Fibroblast of skin of scalp (primary cell): Measurements from ENCODE around the gene LTK.

Experiments
- DNase-seq: peaks from one replicate; pipeline ENCODE4 v3.0.0-alpha.2; 2013

The LTK gene

DNA sequence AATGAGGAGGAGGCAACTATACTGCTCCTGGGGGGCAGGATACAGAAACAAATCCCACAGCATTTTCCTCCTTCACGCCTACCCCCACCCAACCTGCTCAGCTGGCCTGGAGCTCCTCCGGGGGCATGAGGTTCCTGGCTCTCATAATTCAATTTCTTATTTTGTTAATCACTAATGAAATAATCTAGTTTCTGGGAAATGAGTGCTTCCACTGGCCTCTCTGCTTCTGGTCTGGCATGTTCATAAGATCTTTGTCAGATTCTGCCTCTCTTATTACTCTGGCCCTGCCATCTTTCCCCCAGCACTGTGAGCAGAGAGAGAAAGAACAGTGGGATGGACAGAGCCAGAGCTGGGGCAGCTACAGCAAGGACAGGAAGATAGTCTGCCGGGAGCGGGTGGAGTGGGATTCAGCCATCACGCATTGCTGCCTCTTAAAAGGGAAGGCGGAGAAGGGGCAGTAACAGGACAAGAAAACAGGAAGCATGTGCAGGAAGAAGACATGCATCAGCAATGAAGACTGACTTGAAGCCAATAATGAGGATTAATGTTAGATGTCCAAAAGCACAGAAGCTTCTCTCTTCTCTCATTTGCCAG, 16.8 kb upstream of the LTK start:
- no peak for DNase-seq

GRCh38 chr15:41523097-41523496, 9.5 kb upstream of the LTK start:
- no peak for DNase-seq

- DNase-seq: no peak
Observed at GRCh38 chr15:41521614-41522013, 8.0 kb upstream of the LTK start.

GRCh38 chr15:41520636-41521035, 7.0 kb upstream of the LTK start:
- DNase-seq: no peak

- DNase-seq: no peak
Observed at GRCh38 chr15:41517895-41518449, 4.3 kb upstream of the LTK start.

GRCh38 chr15:41512940-41513505, 604 bp downstream of the LTK start:
- peak; percentile 17 for DNase-seq

DNA sequence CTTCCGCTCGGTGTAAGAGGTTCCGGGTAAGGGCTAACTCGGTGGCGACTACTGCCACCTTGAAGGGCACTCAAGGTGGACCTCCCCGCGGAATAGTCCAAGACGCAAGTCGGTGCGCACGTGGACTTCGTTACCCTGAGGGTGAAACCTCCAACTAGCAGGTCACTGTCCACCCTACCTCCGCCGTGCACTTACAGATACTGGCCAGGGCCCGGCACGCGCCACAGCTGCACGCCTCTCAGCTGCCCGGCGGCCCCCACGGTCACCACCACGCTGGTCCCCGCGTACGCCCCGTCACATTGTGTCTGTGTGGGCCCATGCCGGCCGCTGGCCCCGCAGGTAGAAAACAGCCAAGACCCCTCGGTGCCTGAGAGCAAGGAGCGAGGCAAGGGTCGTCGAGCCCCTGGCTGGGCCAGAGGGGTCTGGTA, 1.1 kb downstream of the LTK start:
- DNase-seq: no peak

DNA sequence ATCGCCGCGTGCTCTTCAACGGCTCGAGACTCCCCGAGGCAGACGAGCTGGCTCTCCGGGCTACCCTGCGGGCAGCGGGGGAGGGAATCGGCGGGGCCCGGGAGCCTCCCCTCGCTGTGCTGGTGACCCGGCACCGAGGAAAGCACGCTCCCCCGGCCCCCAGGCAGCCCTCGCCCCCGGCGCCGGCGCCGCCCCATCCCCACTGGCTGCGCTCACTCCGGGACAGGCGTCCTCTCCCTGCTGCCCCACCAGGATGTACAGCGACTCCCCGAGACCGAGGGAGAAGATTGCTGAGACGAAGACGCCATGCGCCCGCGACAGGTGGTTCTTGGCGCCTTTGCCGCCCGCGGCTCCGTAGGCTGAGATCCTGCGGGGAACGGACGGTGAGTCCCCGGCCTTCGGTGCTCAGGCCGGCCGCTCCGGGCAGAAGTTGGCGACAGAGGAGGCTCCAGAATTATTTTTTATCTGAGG, 1.7 kb downstream of the LTK start:
- DNase-seq: no peak

DNA sequence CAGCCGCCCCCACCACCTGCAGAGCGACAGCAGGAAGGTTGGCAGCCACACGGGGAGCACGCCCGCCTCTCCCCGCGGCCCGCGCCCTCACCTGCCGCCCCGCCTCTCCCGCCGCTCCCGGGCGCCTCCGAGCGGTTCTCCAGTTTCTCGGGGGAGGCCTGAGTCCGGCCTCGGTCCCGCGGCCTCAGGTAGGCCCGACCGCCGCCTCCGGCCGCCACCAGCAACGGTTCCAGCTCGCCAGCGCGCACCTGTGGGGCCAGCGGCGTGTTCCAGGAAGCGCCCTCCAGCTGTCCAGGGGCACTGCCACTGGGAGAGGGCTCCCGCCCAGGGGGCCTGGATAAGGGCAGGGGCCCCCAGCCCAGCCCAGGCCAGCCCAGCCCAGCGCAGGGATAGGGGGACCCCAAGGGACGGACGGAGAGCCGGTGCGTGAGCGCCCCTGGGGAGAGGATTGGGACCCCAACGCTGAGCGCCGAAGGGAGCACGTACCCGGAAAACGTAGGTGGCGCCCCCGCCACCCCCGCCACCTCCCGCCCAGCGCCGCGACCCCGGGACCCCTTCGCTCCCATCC, 2.2 kb downstream of the LTK start:
- DNase-seq: no peak

DNA sequence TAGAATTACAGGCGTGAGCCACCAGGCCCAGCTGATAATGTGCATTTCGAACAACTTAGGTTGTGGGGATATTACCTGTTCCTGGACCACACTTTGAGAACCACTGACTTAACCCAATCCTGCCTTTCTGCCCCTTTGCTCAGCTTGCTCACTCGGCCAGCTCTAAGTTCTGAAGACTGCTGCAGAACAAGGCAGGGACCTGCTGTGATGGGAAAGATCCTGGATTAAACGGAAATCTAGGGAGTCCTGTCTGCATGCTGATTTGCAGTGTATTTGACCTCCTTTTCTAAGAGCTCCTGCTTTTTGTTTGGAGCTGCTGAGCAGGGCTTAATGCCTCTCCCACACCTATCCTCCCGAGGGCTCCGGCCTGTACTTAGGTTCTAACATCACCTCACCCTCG, 2.9 kb downstream of the LTK start:
- no peak for DNase-seq

DNA sequence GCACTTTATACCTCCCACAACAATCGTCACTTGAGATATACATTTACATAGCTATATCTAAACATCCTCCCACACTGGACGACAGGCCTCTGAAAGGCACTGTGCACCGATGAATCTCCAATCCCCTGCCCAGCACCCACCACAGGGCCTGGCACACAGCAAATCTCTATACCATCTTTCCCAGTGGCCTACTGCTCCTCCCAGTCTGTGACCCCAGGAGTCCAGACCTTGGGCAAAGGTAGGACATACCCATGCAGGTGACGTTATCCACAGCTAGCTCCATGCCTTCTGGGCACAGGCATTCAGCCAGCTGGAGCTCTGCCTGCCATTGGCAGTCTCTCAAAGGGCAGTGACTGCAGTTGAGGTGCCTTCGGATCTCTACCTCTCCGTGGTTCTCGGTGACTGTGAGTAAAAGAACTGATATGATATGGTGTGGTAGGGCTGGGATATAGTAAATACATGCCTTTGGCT, 5.8 kb downstream of the LTK start:
- DNase-seq: no peak

DNA sequence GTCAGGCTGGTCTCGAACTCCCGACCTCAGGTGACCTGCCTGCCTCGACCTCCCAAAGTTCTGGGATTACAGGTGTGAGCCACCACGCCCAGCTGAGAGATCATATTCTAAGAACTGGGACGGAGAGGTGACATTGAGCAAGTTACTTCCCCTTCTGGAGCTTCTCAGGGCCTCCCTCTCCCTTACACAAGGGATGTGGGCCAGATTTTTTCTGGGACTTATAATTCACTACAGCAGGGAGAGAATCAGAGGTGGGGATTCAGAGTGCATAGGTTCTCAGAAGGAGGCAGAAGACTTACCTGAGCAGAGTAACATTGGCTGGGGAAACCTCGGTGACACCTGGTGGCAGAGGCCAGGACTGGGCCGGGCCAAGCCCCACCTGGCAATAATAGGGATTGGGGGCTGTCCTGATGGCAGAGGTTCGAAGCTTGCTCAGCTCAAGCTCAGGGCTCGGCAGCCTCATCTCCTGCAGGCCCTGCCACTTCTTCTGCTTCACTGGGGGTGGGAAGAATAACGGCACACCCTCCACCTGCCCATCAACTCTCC, 6.8 kb downstream of the LTK start:
- DNase-seq: no peak

- DNase-seq: no peak
Observed at GRCh38 chr15:41505776-41506175, 7.9 kb downstream of the LTK start.

DNA sequence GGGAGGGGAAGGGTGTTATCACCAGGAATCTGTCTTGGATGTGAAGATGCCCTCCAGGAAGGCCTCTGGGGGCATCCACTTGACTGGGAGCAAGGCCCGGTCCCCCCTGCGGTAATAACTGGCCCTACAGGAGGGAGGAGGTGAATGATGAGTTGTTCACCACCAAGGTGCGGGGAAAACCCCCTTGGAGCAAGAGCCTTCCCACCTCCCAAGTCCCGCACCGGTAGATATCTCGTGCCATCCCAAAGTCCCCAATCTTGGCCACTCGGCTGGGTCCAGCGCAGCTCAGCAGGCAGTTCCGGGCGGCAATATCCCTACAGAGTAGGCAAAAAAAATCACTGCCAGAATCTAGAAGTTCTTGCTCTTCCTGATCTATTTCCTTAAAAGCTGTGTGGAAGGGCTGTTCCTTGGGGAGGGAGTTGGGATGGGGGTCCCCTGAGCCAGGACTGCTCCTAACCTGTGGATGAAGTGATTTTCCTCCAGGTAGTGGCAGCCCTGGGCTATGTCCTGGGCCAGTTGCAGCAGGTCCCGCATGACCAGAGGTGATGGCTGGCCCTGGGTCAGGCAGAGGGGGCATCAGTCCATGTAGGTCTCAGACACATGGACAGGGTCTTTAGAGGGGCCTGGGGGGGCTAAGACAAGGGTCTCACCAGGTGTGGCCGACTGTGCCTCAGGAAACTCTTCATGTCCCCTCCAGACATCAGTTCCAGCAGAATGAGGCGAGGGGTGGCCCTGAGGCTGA, 8.7 kb downstream of the LTK start:
- no peak for DNase-seq

- no peak for DNase-seq
Observed at GRCh38 chr15:41503669-41504010, 10.0 kb downstream of the LTK start.

- no peak for DNase-seq
Observed at GRCh38 chr15:41502795-41503668, 10.6 kb downstream of the LTK start.

- DNase-seq: no peak
Observed at GRCh38 chr15:41501931-41502794, 11.5 kb downstream of the LTK start.

DNA sequence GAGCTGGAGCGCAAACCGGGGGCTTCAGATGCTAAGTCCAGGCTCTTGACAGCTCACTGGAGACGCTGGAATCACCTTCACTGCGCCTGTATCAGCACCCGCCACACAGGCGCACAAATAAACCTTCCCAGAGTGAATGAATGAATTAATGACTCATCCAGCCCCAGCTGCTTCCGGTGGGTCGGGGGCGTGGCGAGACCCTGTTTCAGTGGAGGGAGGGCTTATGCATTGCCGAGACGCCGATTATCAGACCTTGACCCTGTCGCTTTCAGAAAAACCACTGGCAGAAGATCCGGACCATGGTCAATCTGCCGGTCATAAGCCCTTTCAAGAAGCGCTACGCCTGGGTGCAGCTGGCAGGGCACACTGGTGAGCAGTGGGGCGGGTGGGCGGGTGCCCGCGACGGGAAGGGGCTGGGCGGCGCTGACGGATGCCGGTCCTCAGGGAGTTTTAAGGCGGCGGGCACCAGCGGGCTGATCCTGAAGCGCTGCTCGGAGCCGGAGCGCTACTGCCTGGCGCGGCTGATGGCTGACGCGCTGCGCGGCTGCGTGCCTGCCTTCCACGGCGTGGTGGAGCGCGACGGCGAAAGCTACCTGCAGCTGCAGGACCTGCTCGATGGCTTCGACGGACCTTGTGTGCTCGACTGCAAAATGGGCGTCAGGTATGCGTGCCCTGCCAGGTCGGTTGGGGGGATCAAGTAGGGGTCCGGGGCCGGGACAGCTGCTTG, 12.3 kb downstream of the LTK start:
- no peak for DNase-seq

DNA sequence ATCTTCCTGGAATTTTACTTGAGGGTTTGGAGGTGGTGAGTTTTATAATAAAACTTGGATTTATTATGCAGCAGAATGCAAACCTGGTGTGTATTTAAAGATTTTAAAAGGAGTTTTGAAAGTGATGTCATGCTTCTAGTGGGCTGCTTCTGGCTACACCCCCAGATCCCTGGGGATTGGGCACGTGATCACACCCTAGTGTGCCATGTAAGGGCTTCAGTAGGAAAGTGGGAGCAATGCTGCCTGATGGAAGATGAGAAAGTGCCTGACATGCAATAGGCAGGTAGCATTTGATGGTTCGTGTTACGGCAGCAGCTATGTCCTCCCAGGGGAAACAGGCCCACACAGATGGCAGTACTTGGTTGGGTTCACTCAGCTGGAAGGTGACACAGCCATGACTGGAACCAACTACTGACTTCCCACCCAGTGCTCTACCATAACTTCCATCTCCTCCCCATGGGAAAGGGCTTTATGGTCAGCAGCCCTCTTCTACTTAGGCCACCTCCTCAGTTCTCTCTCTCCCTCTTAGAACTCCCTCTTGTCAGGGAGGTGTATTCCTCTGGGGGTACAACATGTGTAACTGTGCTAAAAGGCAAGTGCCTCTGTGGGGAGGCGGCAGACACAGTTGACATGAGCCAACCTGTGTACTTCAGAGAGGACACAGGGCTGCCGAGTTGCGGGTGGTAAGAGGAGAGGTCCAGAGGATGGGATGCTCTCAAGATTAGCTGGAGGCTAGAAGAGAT, 14.3 kb downstream of the LTK start:
- DNase-seq: peak; percentile 31

- DNase-seq: no peak
Observed at GRCh38 chr15:41498657-41499056, 15.0 kb downstream of the LTK start.
